H1 (cell line): Measurements from ENCODE around the gene PEX26. TPM values are rescaled to one million over a fixed set of nuclear protein-coding genes. Genes with fewer than 3 reads are reported as not detected.

Experiments used
- CTCF ChIA-PET: fragments of 300-600 bp; sonication (Branson Sonifier 250); formaldehyde crosslinking; loops from one replicate; lab custom pipeline; 2021; ENCODE audit not compliant: partially characterized antibody; lab: Charles Lee
- POLR2A ChIA-PET: fragments of 300-600 bp; sonication (Branson Sonifier 250); formaldehyde crosslinking; loops from one replicate; lab custom pipeline; 2021; ENCODE audit warnings: inconsistent platforms; ENCODE audit not compliant: partially characterized antibody; lab: Charles Lee
- DNase-seq, 2 experiments: peaks; one replicate each; pipeline versions ENCODE4 v3.0.0 to v3.0.0-alpha.2; 2010 to 2022; ENCODE audit warnings: low spot score in 2 of 2, low read depth in 1 of 2, mixed read lengths in 1 of 2
- FAIRE-seq: peaks from 2 replicates; lab custom pipeline; 2011; peaks lifted over from hg19 to GRCh38; lab: Jason Lieb, UNC
- H2AFZ ChIP-seq: 2 replicates; pipeline ENCODE4 v1.8.1; 2012; ENCODE audit warnings: low read length, inconsistent platforms
- H2AK5ac ChIP-seq: 2 replicates; pipeline ENCODE4 v1.6.1; 2013; ENCODE audit warnings: low read depth, low read length
- H2BK120ac ChIP-seq: replicated peaks from 2 replicates; pipeline ENCODE3; 2013; ENCODE audit warnings: low read depth, low read length, inconsistent platforms
- H2BK12ac ChIP-seq: 2 replicates; pipeline ENCODE4 v1.6.1; 2013; ENCODE audit warnings: low read depth, low read length
- H2BK15ac ChIP-seq: 2 replicates; pipeline ENCODE4 v1.6.1; 2013; ENCODE audit warnings: low read length
- H2BK20ac ChIP-seq: 2 replicates; pipeline ENCODE4 v1.6.1; 2013; ENCODE audit warnings: low read length
- H2BK5ac ChIP-seq: 2 replicates; pipeline ENCODE4 v1.6.1; 2013; ENCODE audit warnings: low read depth, low read length
- H3K14ac ChIP-seq: 2 replicates; pipeline ENCODE4 v1.6.1; 2013; ENCODE audit warnings: inconsistent platforms; ENCODE audit not compliant: insufficient read length
- H3K18ac ChIP-seq: 2 replicates; pipeline ENCODE4 v1.6.1; 2013; ENCODE audit warnings: low read length; ENCODE audit errors: extremely low read depth
- H3K23ac ChIP-seq: 2 replicates; pipeline ENCODE4 v1.6.1; 2013; ENCODE audit warnings: inconsistent platforms; ENCODE audit not compliant: insufficient read length
- H3K23me2 ChIP-seq: 2 replicates; pipeline ENCODE4 v1.6.1; 2013; ENCODE audit warnings: low read depth, low read length
- H3K27ac ChIP-seq: 2 replicates; pipeline ENCODE4 v1.6.1; 2011; ENCODE audit warnings: low read depth, low read length, inconsistent platforms
- H3K27me3 ChIP-seq, 4 experiments: replicated peaks in 1 of 4; 1 replicate in 1 of 4; 2 replicates in 3 of 4; pipeline versions ENCODE4 v1.6.1 to v1.8.1; 2011 to 2013; ENCODE audit warnings: low read length in 3 of 4, mild to moderate bottlenecking in 3 of 4, inconsistent platforms in 2 of 4, mixed read lengths in 2 of 4, moderate library complexity in 1 of 4; ENCODE audit not compliant: control insufficient read depth in 3 of 4, insufficient read depth in 3 of 4; ENCODE audit errors: extremely low read depth in 1 of 4
- H3K36me3 ChIP-seq, 4 experiments: 2 replicates each; pipeline versions ENCODE4 v1.6.1 to v1.8.1; 2011 to 2013; ENCODE audit warnings: mild to moderate bottlenecking in 4 of 4, low read length in 3 of 4, moderate library complexity in 2 of 4, control low read depth in 1 of 4, inconsistent platforms in 1 of 4; ENCODE audit not compliant: insufficient read depth in 4 of 4, control insufficient read depth in 2 of 4
- H3K4ac ChIP-seq: replicated peaks from 2 replicates; pipeline ENCODE3; 2013; ENCODE audit warnings: low read length, low read depth, mixed read lengths, inconsistent platforms; ENCODE audit not compliant: insufficient read length
- H3K4me1 ChIP-seq, 4 experiments: replicated peaks in 1 of 4; 1 replicate in 1 of 4; 2 replicates in 3 of 4; pipeline versions ENCODE4 v1.6.1 to v1.8.1; 2011 to 2013; ENCODE audit warnings: low read length in 3 of 4, inconsistent platforms in 2 of 4, mixed read lengths in 1 of 4; ENCODE audit not compliant: insufficient read depth in 4 of 4, control insufficient read depth in 3 of 4
- H3K4me2 ChIP-seq, 2 experiments: 2 replicates each; pipeline versions ENCODE4 v1.6.1 to v1.8.1; 2011 to 2013; ENCODE audit warnings: low read depth in 2 of 2, low read length in 2 of 2, control low read depth in 1 of 2, inconsistent platforms in 1 of 2, mild to moderate bottlenecking in 1 of 2; ENCODE audit not compliant: insufficient read depth in 1 of 2
- H3K4me3 ChIP-seq, 4 experiments: fragments of 200-600, 300-600 bp in 1 of 4; sonication (generic), shearing (Covaris generic), sonication (Bioruptor Twin) in 1 of 4; 2 replicates each; pipeline versions ENCODE4 v1.5.1 to v1.8.1; 2011 to 2016; ENCODE audit warnings: low read length in 4 of 4, low read depth in 3 of 4, control low read depth in 2 of 4, inconsistent platforms in 2 of 4, mild to moderate bottlenecking in 2 of 4, mixed read lengths in 1 of 4, moderate library complexity in 1 of 4; ENCODE audit not compliant: insufficient read depth in 2 of 4; ENCODE audit errors: extremely low read depth in 1 of 4
- H3K56ac ChIP-seq: replicated peaks from 2 replicates; pipeline ENCODE3; 2013; ENCODE audit warnings: low read depth, mild to moderate bottlenecking, mixed read lengths, low read length, inconsistent platforms; ENCODE audit not compliant: insufficient read length
- H3K79me1 ChIP-seq: 2 replicates; pipeline ENCODE4 v1.6.1; 2013; ENCODE audit warnings: low read depth, low read length, control low read depth
- H3K79me2 ChIP-seq, 2 experiments: 2 replicates each; pipeline versions ENCODE4 v1.6.1 to v1.8.1; 2012 to 2013; ENCODE audit warnings: low read length in 2 of 2, mild to moderate bottlenecking in 2 of 2, inconsistent platforms in 1 of 2; ENCODE audit not compliant: insufficient read depth in 2 of 2, control insufficient read depth in 1 of 2
- H3K9ac ChIP-seq, 4 experiments: replicated peaks in 1 of 4; 1 replicate in 1 of 4; 2 replicates in 3 of 4; pipeline versions ENCODE4 v1.6.1 to v1.8.1; 2011 to 2013; ENCODE audit warnings: low read depth in 3 of 4, low read length in 3 of 4, control low read depth in 2 of 4, mild to moderate bottlenecking in 2 of 4, moderate library complexity in 2 of 4, inconsistent platforms in 1 of 4; ENCODE audit errors: extremely low read depth in 1 of 4
- H3K9me3 ChIP-seq, 2 experiments: 2 replicates each; pipeline versions ENCODE4 v1.6.1 to v1.8.1; 2012 to 2013; ENCODE audit warnings: mild to moderate bottlenecking in 2 of 2, moderate library complexity in 2 of 2, control low read depth in 1 of 2, inconsistent platforms in 1 of 2, low read depth in 1 of 2, low read length in 1 of 2, mixed read lengths in 1 of 2; ENCODE audit not compliant: insufficient read depth in 2 of 2
- H4K20me1 ChIP-seq, 2 experiments: replicated peaks in 1 of 2; 2 replicates each; pipeline versions ENCODE3 to v1.8.1; 2011 to 2013; ENCODE audit warnings: inconsistent platforms in 2 of 2, low read length in 2 of 2, mild to moderate bottlenecking in 1 of 2; ENCODE audit not compliant: insufficient read depth in 2 of 2, control insufficient read depth in 1 of 2
- H4K5ac ChIP-seq: 2 replicates; pipeline ENCODE4 v1.6.1; 2013; ENCODE audit warnings: low read length, low read depth, mixed read lengths, inconsistent platforms; ENCODE audit not compliant: insufficient read length
- H4K8ac ChIP-seq: 2 replicates; pipeline ENCODE4 v1.8.0; 2013; ENCODE audit warnings: mild to moderate bottlenecking, moderate library complexity, low read length, inconsistent platforms; ENCODE audit not compliant: insufficient read depth; ENCODE audit errors: extremely low read depth
- H4K91ac ChIP-seq: replicated peaks from 2 replicates; pipeline ENCODE3; 2013; ENCODE audit warnings: low read length, mixed read lengths, inconsistent platforms; ENCODE audit not compliant: insufficient read length
- CREB1 ChIP-seq: IDR thresholded peaks from 2 replicates; pipeline ENCODE4 v1.6.1; 2012; ENCODE audit warnings: inconsistent platforms
- FOSL1 ChIP-seq: IDR thresholded peaks from 2 replicates; pipeline ENCODE4 v1.6.1; 2011; ENCODE audit warnings: mild to moderate bottlenecking, low read depth, low read length, moderate library complexity; ENCODE audit not compliant: insufficient read depth
- HDAC2 ChIP-seq, 2 experiments: fragments of 300-600 bp in 1 of 2; sonication (generic) in 1 of 2; IDR thresholded peaks; 2 replicates each; pipeline ENCODE4 v1.6.1; 2011 to 2012; ENCODE audit warnings: low read depth in 2 of 2, low read length in 2 of 2, mild to moderate bottlenecking in 2 of 2, moderate library complexity in 2 of 2, borderline replicate concordance in 1 of 2, inconsistent platforms in 1 of 2
- HDAC6 ChIP-seq: IDR thresholded peaks from one replicate; pipeline ENCODE4 v1.7.1; 2012; ENCODE audit warnings: low read depth, mild to moderate bottlenecking, inconsistent platforms, low read length, moderate library complexity
- PHF8 ChIP-seq: fragments of 200-600 bp; sonication (generic); conservative IDR thresholded peaks from 2 replicates; pipeline ENCODE4 v1.7.1; 2012; ENCODE audit warnings: low read depth, mild to moderate bottlenecking, inconsistent platforms, low read length, moderate library complexity
- POU5F1 ChIP-seq: IDR thresholded peaks from 2 replicates; pipeline ENCODE4 v1.6.1; 2011; ENCODE audit warnings: low read depth, mild to moderate bottlenecking, low read length, moderate library complexity
- RNF2 ChIP-seq: fragments of 200-900, 300-1000 bp; sonication (generic); IDR thresholded peaks from 2 replicates; pipeline ENCODE4 v1.7.1; 2016; ENCODE audit warnings: borderline replicate concordance, low read depth, mild to moderate bottlenecking, antibody characterized with exemption, low read length; ENCODE audit not compliant: poor library complexity, severe bottlenecking; ENCODE audit errors: missing control alignments
- SUZ12 ChIP-seq: fragments of 200-600 bp; sonication (generic); IDR thresholded peaks from 2 replicates; pipeline ENCODE4 v1.6.1; 2012; ENCODE audit warnings: mild to moderate bottlenecking, inconsistent platforms, low read length, moderate library complexity, mixed read lengths
- WGBS, 2 experiments: shearing (Covaris generic) in 1 of 2; methylation state at CpG; one replicate each; pipeline versions ENCODE4 v1.1.6 to v1.1.7; 2013 to 2015; ENCODE audit warnings: low lambda C conversion rate in 2 of 2, mixed read lengths in 2 of 2, inconsistent platforms in 1 of 2, low coverage in 1 of 2, missing lambda C conversion rate in 1 of 2; ENCODE audit not compliant: insufficient replicate concordance in 2 of 2, insufficient coverage in 1 of 2, insufficient read length in 1 of 2; ENCODE audit errors: extremely low coverage in 1 of 2, missing lambda C conversion rate in 1 of 2; 5-methylcytosine and 5-hydroxymethylcytosine counted together
- polyA plus RNA-seq, 7 experiments: library from polyadenylated mRNA; depleted of rRNA in 3 of 7; stranded (reverse) in 5 of 7; unstranded in 2 of 7; fragments of >200 nt in 5 of 7; fragments of 200-250 nt in 2 of 7; gene quantifications; 1 replicate in 5 of 7; 2 replicates in 1 of 7; 4 replicates in 1 of 7; pipeline versions ENCODE4 v1.2.1 to v1.2.3, GENCODE V29; 2011 to 2013; ENCODE audit warnings: missing spikeins in 2 of 7, mixed read lengths in 2 of 7
- total RNA-seq: library from RNA; stranded (reverse); fragmentation: NEBNext Ultra II Directional; extraction: Animal tissue kit (Norgen Biotek cat#: 25700); gene quantifications from 2 replicates; pipeline ENCODE4 v1.2.1, GENCODE V29; 2021

PEX26 gene
- total and polyA plus RNA-seq, 2 of the 8 experiments (the other 6 are each of a cell fraction or from before 2014, with no cell fraction given), result 33.1 to 49.0 TPM

GRCh38 chr22:18057568-18058209, 20.1 kb upstream of the PEX26 start:
- H3K9me3 ChIP-seq, result 0 out of 4 replicates have a peak, but pooled peaks cover 0 to 3% of the 10 kb centered on the region in 2 experiments
- H2BK20ac ChIP-seq, result no peak overlapping the region
- H3K9ac ChIP-seq, result no peak overlapping the region
- no peak overlapping the region for H4K5ac ChIP-seq
- no peak overlapping the region for H2AFZ ChIP-seq
- H2BK12ac ChIP-seq, result no peak overlapping the region
- H2BK120ac ChIP-seq, result no peak overlapping the region
- H3K36me3 ChIP-seq, result no peaks in the 10 kb centered on the region
- no peak overlapping the region for H3K56ac ChIP-seq
- H3K79me1 ChIP-seq, result no peaks in the 10 kb centered on the region
- no peaks in the 10 kb centered on the region for H4K20me1 ChIP-seq
- no peak overlapping the region for H4K91ac ChIP-seq
- H3K4me1 ChIP-seq, result peaks cover 0 to 3% (median 0%) of the 10 kb centered on the region in 4 experiments; a peak in 2 of 7 replicates
- no peaks in the 10 kb centered on the region for H3K23me2 ChIP-seq
- 90% methylated on average over 4 of the region's 4 CpGs; no CpG with 5 or more reads in 1 of the 2 experiments for WGBS, 2 experiments
- ChIA-PET POLR2A (no interaction called here), CTCF (interaction anchor here (0.9 to 3.4 kb wide), 2 partner anchors 14 to 19 kb away, joined by 3 to 20 read pairs; partner anchors contain the start of gene PEX26)
- H3K14ac ChIP-seq, result no peak overlapping the region
- H2AK5ac ChIP-seq, result no peak overlapping the region
- H3K27me3 ChIP-seq, result no peaks in the 10 kb centered on the region; a peak in 1 of 7 replicates
- no peak overlapping the region for H2BK5ac ChIP-seq
- H3K4me2 ChIP-seq, result no peak overlapping the region
- H2BK15ac ChIP-seq, result no peak overlapping the region
- H3K4me3 ChIP-seq, result no peak overlapping the region
- no peak overlapping the region for H4K8ac ChIP-seq
- no peak overlapping the region for H3K18ac ChIP-seq
- H3K79me2 ChIP-seq, result no peaks in the 10 kb centered on the region
- FAIRE-seq (no peak), DNase-seq (no peak)
- H3K27ac ChIP-seq, result no peak overlapping the region
- no peak overlapping the region for H3K4ac ChIP-seq
- H3K23ac ChIP-seq, result no peak overlapping the region
- TF ChIP-seq PHF8 (no peak), RNF2 (no peak), HDAC2 (IDR thresholded peaks at IDR 0.05; ENCODE audit: borderline replicate concordance in 1 of 2, low read depth in 2 of 2, low read length in 2 of 2) (no peak), POU5F1 (no peak), FOSL1 (no peak), SUZ12 (no peak), CREB1 (no peak), HDAC6 (no peak)
